AG20443 (cell line): ENCODE data around the gene KIF1C.
A peak's percentile ranks its signal among the peaks of the same experiment; 100 is the strongest.

Experiments used
- DNase-seq: peaks from one replicate; pipeline ENCODE4 v3.0.0; 2012; ENCODE audit warnings: low spot score, mixed read lengths

KIF1C gene

DNA sequence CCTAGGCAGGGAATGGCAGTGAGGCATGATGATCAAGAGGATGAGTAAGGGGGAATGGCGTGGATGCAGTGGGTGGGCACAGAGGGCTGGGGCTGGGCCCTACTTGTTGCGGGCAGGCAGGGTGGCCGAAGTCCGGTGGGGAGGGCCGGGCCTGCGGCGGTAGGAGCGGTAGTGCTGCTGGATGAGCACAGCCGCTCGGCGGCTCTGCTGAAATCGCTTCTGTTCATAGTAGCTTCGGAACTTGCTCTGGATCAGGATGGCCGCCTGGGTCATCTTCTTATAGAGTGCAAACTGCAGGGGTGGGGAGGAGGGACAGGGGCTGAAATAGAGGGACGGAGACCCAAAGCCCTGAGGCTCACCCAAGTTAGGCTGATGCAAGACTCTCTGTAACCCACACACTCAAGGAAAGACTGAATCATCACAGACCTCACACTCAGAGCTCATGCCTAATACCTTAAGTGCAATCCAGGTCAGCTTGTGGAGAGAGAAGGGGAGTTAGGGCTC, 28.7 kb upstream of the KIF1C start:
- DNase-seq, result peak; percentile 72

DNA sequence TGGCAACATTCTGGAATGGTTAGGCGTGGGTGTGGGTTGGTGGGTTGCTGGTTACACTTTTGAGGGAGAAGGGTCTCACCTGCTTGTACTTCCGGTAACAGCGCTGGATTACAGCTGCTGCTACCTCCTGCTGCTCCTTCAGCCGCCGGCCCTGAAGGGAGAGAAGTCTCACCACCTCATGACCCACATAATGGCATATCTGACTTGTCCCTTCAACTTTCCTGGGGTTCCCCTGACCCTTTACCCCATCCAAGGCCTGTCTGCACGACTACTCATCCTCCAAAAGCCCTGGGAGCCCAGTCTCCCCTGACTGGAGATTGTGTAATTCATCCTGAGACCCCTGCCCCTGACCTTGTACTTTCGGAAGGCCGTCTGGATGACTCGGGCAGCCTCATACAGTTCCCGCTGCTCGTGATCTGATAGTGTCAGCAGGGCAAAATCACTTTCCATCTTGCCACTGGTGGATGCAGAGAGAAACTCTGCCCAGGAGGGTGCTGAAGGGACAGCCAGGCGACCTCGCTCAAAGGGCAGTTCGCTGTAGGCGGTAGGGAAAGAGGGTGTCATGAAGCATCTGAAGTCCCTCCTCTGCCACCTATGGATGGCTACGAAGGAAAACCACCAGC, 28.1 kb upstream of the KIF1C start:
- DNase-seq, result no peak

DNA sequence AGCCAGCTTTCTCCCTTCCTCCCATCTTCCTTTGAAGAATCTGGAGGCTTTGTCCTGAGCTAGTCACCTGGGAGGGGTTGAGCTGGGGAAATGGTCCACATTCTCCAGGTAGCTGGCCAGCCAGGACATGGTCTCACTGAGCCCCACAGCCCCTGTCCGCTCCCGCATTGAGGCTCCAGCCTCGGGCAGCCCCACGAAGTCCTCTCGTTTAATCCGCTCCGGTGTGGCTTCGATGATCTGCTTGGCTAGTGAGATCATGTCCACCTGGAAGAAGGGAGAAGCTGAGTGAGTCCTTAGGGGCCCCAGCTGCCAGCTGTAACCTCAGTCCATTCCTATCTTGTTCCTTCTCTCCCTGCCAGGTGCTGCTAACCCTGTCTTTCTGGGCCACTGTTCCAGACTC, 27.5 kb upstream of the KIF1C start:
- no peak for DNase-seq

DNA sequence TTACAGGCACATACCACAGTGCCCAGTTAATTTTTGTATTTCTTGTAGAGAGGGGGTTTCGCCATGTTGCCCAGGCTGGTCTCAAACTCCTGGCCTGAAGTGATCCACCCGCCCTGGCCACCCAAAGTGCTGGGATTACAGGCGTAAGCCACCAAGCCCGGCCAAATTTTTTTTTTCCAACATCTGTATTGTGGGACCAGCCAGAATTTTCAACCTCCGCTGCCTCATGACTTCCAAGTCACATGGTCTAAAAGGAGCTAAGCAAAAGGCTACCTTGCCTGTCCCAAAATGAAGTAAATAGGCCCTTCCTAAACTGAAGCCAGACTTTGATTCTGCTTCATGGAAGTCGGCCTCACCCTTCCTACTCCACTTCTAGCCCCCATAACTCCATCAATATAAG, 25.9 kb upstream of the KIF1C start:
- DNase-seq, result no peak

DNA sequence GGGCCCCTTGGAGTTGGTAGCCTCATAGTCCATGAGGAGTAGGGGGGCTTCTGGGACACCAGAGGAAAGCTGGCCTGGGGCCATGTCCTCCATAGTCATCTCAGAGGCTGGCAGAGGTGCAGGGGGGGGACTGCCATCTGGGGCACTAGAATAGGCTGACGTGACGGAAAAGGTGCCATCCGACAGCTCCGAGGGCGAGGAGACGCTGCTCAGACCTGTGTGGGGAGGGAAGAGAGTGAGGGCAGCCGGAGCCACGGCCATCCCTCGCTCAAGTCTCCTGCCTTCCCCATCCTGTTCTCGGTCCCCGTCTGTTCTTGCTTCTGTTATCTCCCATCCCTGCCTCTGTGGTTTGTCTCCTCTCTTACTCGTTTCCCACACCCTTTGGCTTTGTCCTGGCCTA, 25.4 kb upstream of the KIF1C start:
- DNase-seq, result no peak

DNA sequence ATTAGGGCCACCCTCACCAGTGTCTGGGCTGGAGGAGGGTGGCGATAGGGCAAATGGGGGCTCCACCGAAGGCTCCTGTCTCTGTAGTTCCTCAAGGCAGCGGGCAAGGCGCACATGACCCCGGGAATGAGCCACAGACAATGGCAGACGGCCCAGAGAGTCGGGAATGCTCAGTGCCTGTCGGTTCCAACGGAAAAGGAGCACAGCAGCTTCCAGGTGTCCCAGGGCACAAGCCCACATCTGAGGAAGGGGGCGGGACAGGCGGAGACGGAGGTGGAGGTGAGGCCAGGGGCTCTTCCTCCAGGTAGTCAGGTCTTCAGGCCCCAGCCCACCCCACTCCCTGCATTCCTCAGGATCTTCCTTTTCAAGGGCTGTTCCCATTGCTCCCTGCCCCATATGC, 25.0 kb upstream of the KIF1C start:
- DNase-seq, result no peak

DNA sequence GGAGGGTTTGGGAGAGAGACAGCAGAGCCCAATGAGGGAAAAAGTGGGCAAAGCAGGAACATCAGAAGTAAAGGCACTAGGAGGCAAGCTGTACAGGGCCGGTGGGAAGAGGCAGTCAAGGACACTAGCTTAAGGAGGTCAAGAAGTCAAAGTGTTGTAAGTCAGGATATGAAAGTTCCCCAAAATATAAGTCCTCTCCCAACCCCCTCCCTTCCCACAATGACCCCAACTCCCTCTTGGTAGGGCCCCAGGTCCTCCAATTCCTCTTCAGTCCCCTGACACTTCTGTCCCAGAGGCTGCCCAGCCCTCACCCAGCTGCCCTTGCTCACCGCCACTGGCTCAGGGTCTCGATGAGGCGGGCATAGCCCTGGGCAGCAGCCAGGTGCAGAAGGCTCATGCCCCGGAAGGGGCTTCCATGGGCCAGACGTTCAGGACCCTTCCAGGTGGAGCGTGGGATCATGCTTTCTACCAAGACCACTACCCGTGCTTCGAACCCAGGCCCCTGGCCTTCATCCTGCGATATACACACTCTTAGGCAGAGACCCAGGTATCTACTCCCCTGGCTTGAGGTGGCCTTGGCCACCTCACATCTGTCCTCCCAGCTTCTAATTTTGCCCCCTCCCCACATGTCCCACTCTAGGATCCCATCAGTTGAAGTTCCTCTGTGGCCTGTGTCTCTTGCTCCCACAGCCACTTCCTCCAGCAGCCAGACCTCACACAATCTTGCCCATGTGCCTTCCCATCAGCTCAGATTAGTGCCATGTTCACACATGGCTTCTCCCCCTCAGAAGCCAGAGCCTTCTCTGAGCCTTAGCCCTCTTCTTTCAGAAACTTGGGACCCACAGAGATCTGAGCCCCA, 24.3 kb upstream of the KIF1C start:
- no peak for DNase-seq

DNA sequence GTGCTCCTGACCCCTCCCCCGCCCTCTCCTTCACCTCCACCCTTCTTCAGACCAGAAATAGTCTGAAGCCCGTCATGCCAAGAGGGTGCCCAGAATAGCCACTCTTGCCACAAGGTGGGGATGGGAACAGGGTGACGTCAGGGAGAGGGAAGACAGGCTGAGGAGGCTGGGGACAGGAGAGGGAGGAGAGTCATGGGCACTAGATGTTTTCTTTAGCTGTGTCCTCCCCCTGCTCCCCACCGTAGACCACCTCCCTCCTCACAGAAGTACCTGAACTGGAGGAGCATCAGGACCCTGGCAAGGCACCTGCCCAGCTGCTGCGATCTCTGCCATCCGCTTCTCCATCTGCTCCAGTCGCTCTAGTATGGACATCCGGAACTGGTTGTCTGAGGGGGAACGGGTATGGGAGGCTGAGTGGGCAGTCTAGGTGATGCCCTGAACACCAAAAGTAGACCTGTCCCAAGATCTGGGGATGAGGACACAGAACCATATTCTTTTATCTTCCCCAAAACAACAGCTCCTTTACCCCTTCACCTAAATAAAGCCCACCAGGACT, 23.6 kb upstream of the KIF1C start:
- no peak for DNase-seq

DNA sequence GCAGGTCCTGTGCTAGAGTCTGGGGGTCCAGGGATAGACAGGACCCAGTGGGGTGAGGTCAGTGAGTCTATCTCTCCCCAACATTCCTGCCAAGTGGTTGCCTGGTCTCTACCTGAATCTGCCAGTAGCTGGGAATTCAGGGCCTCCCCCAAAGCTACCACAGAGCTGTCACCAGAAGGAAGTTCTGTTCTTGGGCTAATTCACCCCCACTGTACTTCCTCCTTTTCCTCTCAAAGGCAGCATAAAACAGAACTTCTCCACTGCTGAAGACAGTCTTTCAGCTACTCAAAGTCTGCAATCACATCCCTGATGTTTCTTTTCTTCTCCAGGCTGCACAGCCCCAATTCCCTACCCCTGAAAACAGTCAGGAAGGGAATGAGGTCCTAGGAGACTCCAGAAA, 19.0 kb upstream of the KIF1C start:
- no peak for DNase-seq

DNA sequence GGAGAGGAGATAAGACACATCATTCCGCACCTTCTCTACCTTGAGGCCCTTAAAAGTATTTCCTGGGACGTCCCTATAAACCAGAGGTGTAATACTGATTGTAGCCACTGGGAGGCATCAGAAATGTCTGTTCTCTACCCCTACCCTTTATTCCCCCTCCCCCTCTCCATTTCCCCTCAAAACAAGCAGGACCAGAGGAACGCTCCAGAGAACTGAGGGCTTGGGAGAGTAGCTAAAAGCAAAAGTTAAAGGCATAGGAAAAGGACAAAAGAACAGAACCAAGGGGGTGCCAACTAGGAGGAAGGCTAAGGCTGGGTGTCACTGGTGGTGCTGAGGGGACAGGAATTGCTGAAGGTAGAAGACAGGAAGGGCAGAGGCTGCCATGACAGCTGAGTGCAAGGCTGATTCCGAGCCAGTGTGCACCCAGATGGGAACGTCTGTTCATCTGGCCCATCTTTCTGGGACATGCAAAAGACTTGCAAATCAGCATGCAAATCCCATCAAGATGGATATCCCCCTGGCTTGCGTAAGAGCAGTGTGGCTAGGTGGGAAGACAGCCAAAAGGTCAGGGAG, 17.0 kb upstream of the KIF1C start:
- peak; percentile 57 for DNase-seq

DNA sequence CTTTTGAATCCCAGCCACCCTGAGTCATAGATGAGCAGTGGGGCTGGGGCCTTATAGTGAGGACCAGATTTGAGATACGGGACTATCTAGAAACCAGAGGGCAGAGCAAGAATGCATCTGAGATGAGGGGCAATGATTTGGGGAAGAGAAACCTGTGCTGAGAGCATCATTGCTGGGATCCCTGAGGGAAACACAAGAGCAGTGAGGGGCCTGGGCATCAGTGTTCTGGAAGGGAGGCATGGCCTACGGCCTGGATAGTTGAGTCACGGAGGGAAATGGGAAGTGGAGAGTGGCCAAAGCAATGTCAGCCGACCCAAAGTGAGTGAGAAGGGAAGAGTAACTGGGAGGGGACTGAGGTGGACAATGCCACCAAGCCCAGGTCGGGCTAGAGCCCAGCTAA, 15.4 kb upstream of the KIF1C start:
- no peak for DNase-seq

DNA sequence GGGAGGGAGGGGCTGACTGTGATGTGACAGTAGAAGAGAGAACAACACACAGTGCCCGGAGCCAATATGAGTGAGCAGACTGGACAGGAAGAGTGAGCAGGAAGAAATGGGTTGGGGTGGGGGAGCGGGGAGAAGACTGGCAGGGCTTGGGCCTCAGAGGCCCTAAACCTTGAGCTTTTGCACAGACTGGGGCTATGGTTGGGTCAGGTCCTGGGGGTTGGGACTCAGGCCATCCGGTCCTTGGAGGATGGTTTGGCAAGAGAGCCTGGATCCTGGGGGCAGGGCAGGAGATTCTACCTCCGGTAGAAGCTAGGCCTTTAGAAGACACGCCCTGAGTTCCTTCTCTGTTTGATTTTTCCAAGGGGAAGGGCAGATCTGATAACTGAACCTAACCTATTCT, 11.3 kb upstream of the KIF1C start:
- DNase-seq, result no peak

DNA sequence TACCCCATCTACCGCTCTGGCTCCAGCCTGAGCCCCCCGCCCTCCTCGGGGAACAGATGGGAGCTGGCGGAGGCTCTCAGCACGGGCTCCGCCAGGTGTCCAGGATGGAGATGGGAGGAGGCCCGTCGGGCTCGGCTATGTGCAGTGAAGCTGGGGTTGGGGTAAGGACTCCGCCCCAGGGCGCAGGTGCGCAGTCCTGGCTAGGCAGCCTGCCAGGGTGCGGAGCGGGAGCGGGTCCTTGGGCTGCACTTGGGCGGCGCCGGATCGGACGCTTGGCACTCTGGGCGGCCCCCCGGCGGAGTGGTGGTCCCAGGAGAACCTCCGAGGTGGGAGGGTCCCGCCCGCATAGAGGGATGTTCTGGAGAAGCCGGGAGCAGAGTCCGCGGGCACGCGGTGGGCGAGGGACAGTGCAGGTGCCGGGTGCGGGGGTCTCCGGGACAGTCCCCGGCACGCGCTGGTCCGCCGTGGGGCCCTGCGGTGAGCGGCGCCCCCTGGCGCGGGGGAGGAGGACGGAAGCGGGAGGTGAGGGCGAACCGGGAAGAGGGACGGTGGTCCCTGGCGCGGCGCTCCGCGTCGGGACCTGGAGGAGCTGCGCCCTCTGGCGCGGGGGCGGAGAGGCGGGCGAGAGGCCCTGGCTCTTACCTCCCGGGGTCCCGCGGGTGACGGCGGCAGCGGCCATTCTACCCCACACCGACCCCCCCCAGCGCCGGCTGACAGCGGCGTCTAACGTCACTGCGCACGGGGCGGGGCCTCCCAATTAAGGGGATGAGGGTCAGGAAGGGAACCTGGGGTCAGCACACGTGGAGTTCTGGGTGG, 10.6 kb upstream of the KIF1C start, which contains the start of gene CAMTA2:
CAMTA2 (minus strand) TSS at position 725 of the 816 bp plus-strand sequence. CDS start 1,453 bp downstream, outside the sequence.
- peak; percentile 88 for DNase-seq

DNA sequence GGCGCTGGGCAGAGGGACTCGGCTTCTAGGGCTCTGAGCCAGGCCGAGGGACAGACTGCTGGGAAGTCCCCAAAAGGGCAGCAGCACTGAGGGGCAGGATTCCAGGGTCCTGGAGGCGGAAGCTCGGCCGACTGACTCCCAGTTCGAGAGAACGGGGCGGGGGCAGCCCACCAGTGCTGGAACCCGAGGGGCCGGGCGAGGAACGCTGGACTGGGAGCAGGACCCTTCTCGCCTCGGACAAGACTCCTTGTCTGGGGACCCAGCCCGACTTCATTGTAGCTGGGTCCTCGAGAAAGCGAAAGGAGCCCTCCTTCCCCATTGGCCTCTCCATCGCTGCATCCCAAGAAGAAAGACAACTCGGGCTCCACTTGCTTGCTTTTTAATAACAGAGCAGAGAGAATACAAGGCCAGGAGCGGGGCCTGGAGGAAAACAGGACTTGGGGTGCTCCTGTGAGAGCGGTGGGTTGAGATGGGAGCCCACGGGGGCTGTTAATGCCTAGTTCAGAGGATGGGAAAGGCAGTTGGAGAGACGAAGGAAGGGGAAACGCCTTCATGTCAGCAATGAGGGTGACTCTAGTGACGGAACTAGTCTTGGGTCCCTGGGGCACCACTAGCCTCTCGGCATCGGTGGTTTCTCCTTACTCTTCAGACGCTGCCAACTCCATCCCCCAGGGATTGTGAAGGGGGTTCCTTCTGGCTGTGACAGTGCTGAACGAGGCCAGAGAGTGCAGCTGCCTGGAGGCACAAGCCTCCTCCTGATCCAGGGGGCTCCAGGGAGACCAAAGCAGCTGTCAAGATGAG, 9.8 kb upstream of the KIF1C start:
- no peak for DNase-seq

DNA sequence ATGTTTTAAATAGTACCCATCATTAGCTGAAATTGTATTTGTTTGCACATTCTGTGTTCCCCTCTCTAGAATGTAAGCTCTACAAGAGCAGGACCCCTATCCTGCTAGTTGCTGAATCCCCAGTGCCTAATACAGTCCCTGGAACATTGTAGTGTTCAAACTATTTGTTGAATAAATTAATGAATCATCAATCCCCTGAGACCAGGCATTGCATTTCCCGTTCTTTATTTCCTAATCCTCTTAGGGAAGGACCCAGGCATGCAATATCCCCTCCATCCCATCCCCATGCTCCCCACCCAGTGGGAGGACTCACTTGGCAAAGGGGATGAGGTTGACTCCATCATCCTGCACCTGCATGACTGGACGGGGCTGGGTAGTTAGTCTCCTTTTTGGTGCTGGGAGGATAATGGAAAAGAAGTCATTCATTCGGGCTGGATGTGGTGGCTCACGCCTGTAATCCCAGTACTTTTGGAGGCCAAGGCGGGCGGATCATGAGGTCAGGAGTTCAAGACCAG, 3.6 kb upstream of the KIF1C start:
- DNase-seq, result no peak

DNA sequence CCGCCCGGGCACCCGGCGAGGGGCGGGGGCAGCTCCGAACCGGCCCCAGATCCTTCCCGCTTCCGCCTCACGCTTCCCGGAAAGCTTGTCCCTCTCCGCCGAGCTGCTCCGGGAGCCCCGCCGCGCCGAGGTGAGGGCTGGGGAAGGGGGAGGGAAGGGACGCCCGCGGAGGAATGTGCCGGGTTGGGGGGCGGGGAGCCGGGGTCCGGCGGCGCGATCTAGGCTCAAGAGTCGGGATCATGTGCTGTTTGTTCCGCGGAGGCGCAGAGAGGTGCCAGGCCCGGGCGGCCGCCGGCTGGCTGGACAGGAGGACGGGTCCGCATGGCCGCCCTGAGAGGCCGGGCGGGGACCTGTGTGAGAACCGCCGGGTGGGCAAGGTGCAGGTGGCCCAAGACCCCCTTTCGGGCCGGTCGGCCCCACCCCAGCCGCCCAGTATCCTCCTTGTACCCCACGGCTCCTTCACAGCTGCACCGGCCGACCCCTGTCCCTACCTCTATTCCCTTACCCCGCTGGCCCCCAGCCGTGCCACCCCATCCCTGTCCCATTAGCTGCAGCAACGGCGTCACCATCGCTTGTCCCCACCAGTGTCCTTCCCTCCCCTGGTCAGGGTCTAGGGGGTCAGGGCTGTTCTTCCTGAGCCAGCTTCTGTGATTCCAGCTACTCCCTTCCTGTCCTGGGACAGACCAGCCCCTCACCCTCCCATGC, 429 bp downstream of the KIF1C start:
- DNase-seq, result no peak

DNA sequence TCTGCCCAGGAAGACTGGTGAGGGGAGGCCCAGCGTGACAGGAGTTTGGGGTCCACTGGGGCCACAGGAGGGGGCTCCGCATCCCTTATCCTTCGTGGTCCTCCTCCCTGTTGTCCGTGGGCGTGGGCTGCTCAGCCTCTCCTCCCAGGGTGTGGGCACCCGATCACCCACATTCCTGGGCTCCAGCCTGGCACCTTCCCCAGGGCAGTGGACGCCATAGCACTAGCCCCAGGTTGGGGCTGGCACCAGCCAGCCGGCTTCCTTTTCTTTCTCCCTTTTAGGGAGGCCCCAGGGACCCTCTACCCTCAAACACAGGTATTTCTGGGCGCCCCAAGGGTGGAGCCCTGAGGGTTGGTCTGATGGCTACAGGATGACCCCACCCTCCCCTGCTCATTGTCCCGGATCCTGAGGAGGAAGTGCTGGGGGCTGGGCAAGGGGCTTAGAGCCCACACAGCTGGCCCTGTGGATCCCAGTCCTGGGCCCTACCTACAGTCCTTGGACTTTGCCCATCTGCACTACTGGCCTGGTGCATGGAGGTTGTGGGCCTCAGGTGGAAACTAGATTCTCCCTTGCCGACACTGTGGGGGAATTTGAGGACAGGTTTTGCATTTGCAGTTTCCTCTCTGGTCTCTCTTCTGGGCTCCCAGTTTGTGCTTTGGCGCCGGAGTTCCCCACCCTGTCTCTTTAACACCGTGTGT, 1.1 kb downstream of the KIF1C start:
- DNase-seq, result no peak

DNA sequence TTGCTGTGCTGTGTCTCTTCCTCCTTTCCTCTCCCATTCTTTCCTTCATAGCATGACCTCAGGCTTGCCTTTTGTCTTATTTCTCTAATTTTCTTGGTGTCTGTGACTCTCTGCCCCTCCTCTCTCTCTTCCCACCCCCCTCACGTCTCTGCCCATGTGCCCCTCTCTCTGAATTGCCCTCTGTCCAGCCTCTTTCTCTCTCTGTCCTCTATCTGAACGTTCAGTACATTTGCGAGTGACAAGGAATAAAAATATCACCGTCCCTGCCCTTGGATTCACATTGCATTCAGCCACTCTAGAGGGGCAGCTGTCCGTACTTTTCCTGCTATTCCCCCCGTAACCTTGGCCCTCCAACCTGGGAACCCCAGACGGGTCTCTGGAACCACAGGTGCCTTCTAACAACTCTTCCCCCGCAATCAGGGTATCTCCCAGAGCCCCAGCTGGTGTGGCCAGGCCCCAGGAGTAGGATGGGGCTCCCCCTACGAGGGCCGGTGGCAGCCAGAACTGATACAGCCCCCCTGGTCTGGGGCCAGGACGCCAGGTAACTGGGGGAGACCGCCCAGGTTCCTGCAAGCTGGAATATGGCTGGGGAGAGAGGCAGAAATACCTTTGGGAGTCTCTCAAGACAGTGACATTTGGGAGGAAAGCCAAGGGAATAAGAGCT, 1.8 kb downstream of the KIF1C start:
- DNase-seq, result no peak

DNA sequence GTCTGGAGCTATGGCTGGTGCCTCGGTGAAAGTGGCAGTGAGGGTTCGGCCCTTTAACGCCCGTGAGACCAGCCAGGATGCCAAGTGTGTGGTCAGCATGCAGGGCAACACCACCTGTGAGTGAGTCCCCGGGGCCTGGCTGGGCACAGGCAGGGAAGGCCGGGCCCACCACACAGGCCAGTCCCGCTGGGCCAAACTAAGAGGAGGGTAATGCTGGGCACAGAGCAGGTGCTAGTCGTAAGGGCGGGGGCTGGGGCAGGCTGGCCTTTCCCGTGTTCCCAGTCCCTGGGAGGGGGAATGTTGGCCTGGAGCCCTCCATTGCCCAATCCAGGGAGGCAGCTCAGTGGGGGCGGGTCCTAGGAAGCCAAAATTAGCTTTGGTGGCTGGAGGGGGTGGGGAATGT, 2.5 kb downstream of the KIF1C start:
- peak; percentile 74 for DNase-seq
